Fibroblast of villous mesenchyme (primary cell): Measurements from ENCODE around the gene CRTC3. TPM values are rescaled to one million over a fixed set of nuclear protein-coding genes. Genes with fewer than 3 reads are reported as not detected.

Experiments
- DNase-seq: peaks from one replicate; pipeline ENCODE4 v3.0.0-alpha.2; 2010; ENCODE audit warnings: low read depth
- H3K4me3 ChIP-seq: 2 replicates; pipeline ENCODE4 v1.5.1; 2011; ENCODE audit warnings: low read depth, mild to moderate bottlenecking, low read length
- total RNA-seq: library from RNA; depleted of rRNA; stranded (reverse); fragments of >200 nt; gene quantifications from 2 replicates; pipeline ENCODE4 v1.2.3, GENCODE V29; 2012
- TF ChIP-seq, protein P1 (sequence below): IDR thresholded peaks from 2 replicates; pipeline ENCODE4 v1.5.1; 2012; ENCODE audit warnings: low read depth, mild to moderate bottlenecking, low read length; ENCODE audit not compliant: insufficient read depth

The CRTC3 gene
- total RNA-seq, 1 donor, result 21.2 TPM

DNA sequence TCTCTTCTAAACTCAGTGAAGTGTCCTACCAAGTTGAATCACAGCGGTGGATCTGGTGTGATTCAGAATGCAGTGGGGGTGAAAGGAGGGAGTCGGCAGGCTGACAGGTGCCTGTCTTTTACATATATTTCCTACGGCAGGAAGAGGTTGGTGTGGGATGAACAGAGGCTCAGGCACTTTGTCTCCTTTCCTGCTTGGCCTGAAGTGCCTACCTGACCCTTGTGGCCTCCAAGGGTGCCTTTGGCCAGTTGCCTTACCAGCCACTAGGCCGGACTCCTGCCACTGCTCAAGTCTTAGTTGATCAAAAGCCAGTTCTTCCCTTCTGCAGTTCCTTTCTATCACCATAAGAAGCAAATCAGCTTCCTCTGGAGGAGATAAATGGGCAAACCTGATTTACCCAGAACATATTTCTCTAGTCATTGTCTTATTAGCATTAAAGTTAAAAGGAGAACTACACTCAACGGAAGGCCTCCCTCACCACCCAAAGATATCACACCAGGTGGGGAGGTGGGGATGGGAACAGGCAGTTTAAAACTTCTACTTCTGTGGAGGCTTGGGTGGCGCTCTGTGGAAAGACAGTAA, 52.1 kb downstream of the CRTC3 start:
- H3K4me3 ChIP-seq, result no peak overlapping the region
- DNase-seq, result no peak
- TF ChIP-seq, protein P1, sequence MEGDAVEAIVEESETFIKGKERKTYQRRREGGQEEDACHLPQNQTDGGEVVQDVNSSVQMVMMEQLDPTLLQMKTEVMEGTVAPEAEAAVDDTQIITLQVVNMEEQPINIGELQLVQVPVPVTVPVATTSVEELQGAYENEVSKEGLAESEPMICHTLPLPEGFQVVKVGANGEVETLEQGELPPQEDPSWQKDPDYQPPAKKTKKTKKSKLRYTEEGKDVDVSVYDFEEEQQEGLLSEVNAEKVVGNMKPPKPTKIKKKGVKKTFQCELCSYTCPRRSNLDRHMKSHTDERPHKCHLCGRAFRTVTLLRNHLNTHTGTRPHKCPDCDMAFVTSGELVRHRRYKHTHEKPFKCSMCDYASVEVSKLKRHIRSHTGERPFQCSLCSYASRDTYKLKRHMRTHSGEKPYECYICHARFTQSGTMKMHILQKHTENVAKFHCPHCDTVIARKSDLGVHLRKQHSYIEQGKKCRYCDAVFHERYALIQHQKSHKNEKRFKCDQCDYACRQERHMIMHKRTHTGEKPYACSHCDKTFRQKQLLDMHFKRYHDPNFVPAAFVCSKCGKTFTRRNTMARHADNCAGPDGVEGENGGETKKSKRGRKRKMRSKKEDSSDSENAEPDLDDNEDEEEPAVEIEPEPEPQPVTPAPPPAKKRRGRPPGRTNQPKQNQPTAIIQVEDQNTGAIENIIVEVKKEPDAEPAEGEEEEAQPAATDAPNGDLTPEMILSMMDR, result no peak

DNA sequence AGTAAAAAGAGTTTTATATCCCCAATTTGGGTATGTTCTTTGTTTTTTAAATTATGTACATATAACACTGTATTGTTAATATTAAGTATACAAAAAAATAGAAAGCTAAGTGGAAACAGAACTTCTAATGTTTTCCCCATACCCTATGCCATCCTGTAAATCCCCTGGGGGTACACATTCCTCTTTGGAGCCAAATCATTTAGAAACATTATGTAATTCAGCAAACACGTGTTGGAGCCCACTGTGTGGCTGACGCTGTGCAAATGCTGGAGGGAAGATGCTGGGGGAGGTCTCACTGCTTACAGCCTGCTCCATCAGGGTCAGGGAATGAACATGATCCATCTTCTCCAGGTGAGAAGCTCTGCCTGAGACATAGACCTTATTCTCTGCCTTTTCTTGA, 52.8 kb downstream of the CRTC3 start:
- H3K4me3 ChIP-seq, result no peak overlapping the region
- TF ChIP-seq, protein P1, result no peak
- DNase-seq, result no peak

DNA sequence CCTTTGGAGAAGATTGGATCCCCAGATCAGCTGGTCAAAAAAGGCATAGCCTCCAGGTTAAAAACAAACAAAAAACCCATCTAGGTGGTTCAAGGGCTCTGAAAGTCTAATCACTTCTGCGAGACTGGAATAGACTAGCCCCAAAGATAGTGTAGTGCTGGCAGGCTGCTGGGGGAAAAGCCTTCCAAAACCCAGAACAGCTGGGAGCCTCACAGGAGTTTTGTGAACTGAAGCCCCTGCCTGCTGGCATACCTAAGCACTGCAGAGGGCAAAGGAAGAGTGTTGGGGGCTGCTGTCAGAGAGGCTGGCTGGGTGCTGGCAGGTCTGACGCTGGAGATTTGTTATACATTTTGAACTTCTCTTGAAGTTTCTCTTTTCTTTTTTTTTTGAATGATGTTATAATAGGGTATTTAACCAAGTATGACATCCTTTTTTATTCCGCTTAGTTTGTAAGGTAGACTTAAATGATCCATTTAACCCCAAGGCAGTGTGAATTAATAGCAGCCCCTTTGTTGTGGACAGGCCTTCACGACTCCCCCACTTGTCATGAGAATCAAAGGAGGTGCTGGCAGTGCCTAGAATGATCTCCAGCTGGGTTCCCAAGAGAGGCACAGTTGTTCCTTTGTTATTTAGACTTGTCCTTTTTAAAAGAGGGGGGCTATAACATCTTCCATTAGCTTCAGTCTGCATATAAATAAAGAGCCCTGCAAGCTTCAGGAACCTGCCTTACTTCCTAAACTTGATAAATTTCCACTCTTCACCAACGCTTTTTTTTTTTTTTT, 53.9 kb downstream of the CRTC3 start:
- TF ChIP-seq, protein P1, result no peak
- H3K4me3 ChIP-seq, result no peak overlapping the region
- DNase-seq, result no peak

DNA sequence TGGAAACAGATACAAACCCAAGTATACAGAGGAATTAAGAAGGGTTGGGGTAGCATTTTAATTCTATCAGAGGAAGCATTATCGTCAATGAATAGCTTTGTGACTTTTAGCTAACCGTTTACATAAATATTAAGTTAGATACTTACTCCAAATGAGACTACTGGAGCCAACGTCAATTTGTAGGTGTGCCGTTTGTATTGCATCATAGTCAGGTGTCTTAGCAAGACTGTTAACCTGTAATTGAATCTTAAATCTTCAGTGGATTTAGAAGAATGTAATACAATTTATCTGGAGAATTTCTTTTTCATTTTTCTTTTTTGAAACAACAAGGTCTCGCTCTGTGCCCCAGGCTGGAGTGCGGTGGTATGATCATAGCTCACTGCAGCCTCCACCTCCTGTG, 55.1 kb downstream of the CRTC3 start:
- DNase-seq, result no peak
- TF ChIP-seq, protein P1, result no peak
- no peak overlapping the region for H3K4me3 ChIP-seq

DNA sequence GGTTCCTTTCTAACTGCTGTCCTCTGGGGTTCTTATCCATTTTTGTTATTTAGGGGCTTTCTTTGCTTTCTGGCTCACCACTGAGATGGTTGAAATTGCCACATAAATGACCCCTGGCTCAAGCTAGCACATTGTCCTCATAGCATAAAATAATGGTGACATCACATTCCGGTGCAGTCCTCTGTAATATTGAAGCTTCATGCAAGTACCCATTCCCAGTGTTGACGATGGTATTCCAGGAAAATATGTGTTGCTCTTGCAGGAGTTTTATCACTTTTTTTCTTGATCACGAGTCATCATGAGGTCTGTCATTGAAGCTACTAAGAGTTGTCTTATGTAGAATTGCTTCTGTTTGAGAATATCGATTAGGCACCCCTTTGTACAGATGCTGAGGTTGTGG, 56.1 kb downstream of the CRTC3 start:
- no peak overlapping the region for H3K4me3 ChIP-seq
- DNase-seq, result peak; percentile 40
- TF ChIP-seq, protein P1, result no peak

DNA sequence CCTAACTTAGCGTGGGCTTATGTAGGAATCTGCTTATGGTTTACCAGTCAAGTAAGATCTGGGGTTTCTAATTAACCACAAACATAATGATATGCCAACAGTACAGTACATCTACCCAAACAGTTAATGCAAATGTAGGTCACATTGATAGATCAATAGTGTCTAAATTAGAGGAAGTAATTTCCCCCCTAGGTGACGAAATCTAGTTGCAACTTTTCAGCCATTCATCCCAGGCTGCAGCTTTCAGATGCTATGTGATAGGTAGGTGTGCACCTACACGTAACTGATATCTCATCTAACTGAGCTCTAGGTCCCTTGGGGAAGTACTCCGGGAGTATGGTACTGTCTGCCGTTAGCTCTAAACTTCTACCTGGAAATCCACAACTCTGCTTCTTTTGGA, 57.2 kb downstream of the CRTC3 start:
- no peak overlapping the region for H3K4me3 ChIP-seq
- TF ChIP-seq, protein P1, result no peak
- no peak for DNase-seq

DNA sequence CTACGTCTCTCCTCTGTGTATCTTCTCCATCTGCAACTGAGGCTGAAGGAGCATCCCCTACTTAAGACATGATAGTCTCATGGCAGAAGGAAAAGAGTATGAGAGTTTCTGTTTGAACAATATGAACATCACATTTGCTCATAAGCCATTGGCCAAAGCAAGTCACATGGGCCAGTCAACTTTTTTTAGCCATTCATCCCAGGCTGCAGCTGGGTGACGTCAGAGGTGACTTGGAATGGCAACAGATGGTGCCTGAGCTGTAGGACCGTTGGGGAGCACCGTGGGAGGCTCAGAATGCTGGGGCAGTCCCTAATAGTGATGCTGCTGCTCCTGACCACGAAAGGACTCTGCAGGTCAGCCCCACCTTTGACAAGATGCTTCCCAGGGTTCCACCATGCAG, 58.7 kb downstream of the CRTC3 start:
- DNase-seq, result peak; percentile 47
- H3K4me3 ChIP-seq, result no peak overlapping the region
- TF ChIP-seq, protein P1, result no peak
